Measurements from ENCODE around the gene IFT22.
A peak's percentile ranks its signal among the peaks of the same experiment; 100 is the strongest.

IFT22 gene

DNA sequence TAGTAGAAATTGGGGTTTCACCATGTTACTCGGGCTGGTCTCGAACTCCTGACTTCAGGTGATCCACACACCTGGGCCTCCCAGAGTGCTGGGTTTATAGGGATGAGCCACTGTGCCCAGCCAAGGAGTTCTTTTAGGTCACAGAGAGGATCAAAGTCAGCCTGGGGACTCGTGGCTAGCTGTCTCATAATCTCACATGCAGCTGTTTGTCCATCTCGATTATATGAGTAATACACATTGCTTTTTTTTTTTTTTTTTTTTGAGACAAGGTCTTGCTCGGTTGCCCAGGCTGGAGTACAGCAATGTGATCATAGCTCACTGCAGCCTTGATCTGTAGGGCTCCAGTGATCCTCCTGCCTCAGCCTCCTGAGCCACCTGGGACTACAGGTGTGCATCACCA, 2.2 kb downstream of the IFT22 start:
- Histone ChIP-seq H3K36me3 (ENCODE audit: control insufficient read depth, insufficient read depth, low read length) (no peaks in the 10 kb centered on the region), H3K4me2 (ENCODE audit: low read length) (no peak overlapping the region), H3K4me1 (peaks cover 3% of the 10 kb centered on the region), H3K4me3 (ENCODE audit: low read depth, low read length) (no peak overlapping the region), H2AFZ (no peak overlapping the region), H3K9me3 (ENCODE audit: control insufficient read depth, low read length) (no peaks in the 10 kb centered on the region), H3K79me2 (peaks cover 8% of the 10 kb centered on the region), H3K27ac (no peak overlapping the region), H3K27me3 (ENCODE audit: control insufficient read depth, insufficient read depth, low read length) (no peaks in the 10 kb centered on the region), H3K9ac (no peak overlapping the region)
- no peak for TF ChIP-seq CTCF (IDR thresholded peaks at IDR 0.05)

GRCh38 chr7:101315336-101315735, 6.3 kb downstream of the IFT22 start:
- H3K27me3 ChIP-seq (ENCODE audit: control insufficient read depth, insufficient read depth, low read length) = no peaks in the 10 kb centered on the region
- no peaks in the 10 kb centered on the region for H3K4me1 ChIP-seq
- no peak overlapping the region for H2AFZ ChIP-seq
- no peaks in the 10 kb centered on the region for H3K36me3 ChIP-seq (ENCODE audit: control insufficient read depth, insufficient read depth, low read length)
- H3K79me2 ChIP-seq = no peaks in the 10 kb centered on the region
- H3K4me3 ChIP-seq (ENCODE audit: low read depth, low read length) = no peak overlapping the region
- H3K9me3 ChIP-seq (ENCODE audit: control insufficient read depth, low read length) = no peaks in the 10 kb centered on the region
- peak; percentile 79 for TF ChIP-seq CTCF (IDR thresholded peaks at IDR 0.05)
- no peak overlapping the region for H3K27ac ChIP-seq
- no peak overlapping the region for H3K4me2 ChIP-seq (ENCODE audit: low read length)
- no peak overlapping the region for H3K9ac ChIP-seq

GRCh38 chr7:101308245-101309085, 13.1 kb downstream of the IFT22 start:
- no peak overlapping the region for H3K9ac ChIP-seq
- H3K9me3 ChIP-seq (ENCODE audit: control insufficient read depth, low read length) = no peaks in the 10 kb centered on the region
- H2AFZ ChIP-seq = peak overlapping the region; percentile 93
- H3K4me2 ChIP-seq (ENCODE audit: low read length) = peak overlapping the region; percentile 71
- no peak overlapping the region for H3K27ac ChIP-seq
- H3K79me2 ChIP-seq = no peaks in the 10 kb centered on the region
- peak overlapping the region; percentile 68 for H3K4me3 ChIP-seq (ENCODE audit: low read depth, low read length)
- no peaks in the 10 kb centered on the region for H3K36me3 ChIP-seq (ENCODE audit: control insufficient read depth, insufficient read depth, low read length)
- no peak for TF ChIP-seq CTCF (IDR thresholded peaks at IDR 0.05)
- H3K27me3 ChIP-seq (ENCODE audit: control insufficient read depth, insufficient read depth, low read length) = no peaks in the 10 kb centered on the region
- no peaks in the 10 kb centered on the region for H3K4me1 ChIP-seq

GRCh38 chr7:101306307-101306706, 15.3 kb downstream of the IFT22 start:
- Histone ChIP-seq H3K27ac (no peak overlapping the region), H3K27me3 (ENCODE audit: control insufficient read depth, insufficient read depth, low read length) (peaks cover under 1% of the 10 kb centered on the region), H3K4me1 (no peaks in the 10 kb centered on the region), H2AFZ (no peak overlapping the region), H3K4me2 (ENCODE audit: low read length) (no peak overlapping the region), H3K9ac (no peak overlapping the region), H3K4me3 (ENCODE audit: low read depth, low read length) (no peak overlapping the region), H3K36me3 (ENCODE audit: control insufficient read depth, insufficient read depth, low read length) (no peaks in the 10 kb centered on the region), H3K79me2 (no peaks in the 10 kb centered on the region), H3K9me3 (ENCODE audit: control insufficient read depth, low read length) (no peaks in the 10 kb centered on the region)
- TF ChIP-seq CTCF (IDR thresholded peaks at IDR 0.05) = no peak

All from parathyroid adenoma (tissue), 2 donors.